ENCODE data around the gene DDX4. TPM values are rescaled to one million over a fixed set of nuclear protein-coding genes. Genes with fewer than 3 reads are reported as not detected.

DDX4 gene
- total and polyA plus RNA-seq, 2 donors (not counting 1 experiment from before 2014, with no cell fraction given): not detected

- Mint-ChIP-seq H3K4me1 (peaks cover 13% of the 10 kb centered on the region), H3K4me3 (no peak overlapping the region), H3K27me3 (no peaks in the 10 kb centered on the region), H3K27ac (no peak overlapping the region), H3K9me3 (ENCODE audit: insufficient read depth) (no peaks in the 10 kb centered on the region)
- POLR2A ChIA-PET: no interaction called here
- no peaks in the 10 kb centered on the region for H3K9me3 ChIP-seq (ENCODE audit: control extremely low read depth in 1 of 3, control insufficient read depth in 2 of 3, insufficient read depth in 1 of 3, low read length in 2 of 3)
- H2AFZ ChIP-seq (ENCODE audit: insufficient read depth, low read depth, low read length, poor library complexity, severe bottlenecking): no peak overlapping the region
- CTCF ChIA-PET: no interaction called here
- DNase-seq: no peak
- H3K4me2 ChIP-seq (replicated peaks; ENCODE audit: low read depth, low read length, poor library complexity, severe bottlenecking): no peak overlapping the region
- WGBS (ENCODE audit: insufficient coverage): 40% methylated on average over 1 of the region's 4 CpGs
- H3K79me2 ChIP-seq (ENCODE audit: control insufficient read depth, insufficient read depth, low read length): no peaks in the 10 kb centered on the region
- no peaks in the 10 kb centered on the region for H3K27me3 ChIP-seq (replicated peaks in 1 of 4; ENCODE audit: control extremely low read depth in 1 of 4, control insufficient read depth in 3 of 4, insufficient read depth in 4 of 4, low read length in 3 of 4)
- H4K20me1 ChIP-seq (ENCODE audit: control insufficient read depth, insufficient read depth, low read length, poor library complexity, severe bottlenecking): no peaks in the 10 kb centered on the region
- no peak for TF ChIP-seq EZH2 (IDR thresholded peaks at IDR 0.05; ENCODE audit: borderline replicate concordance, insufficient read depth, low read depth, low read length, poor library complexity, severe bottlenecking)
- TF ChIP-seq CTCF (IDR thresholded peaks at IDR 0.05): no peak
- no peak for ATAC-seq (ENCODE audit: low read depth)
- no peaks in the 10 kb centered on the region for H3K4me1 ChIP-seq (ENCODE audit: control insufficient read depth in 2 of 2, insufficient read depth in 2 of 2, low read length in 2 of 2)
- no peaks in the 10 kb centered on the region for H3K36me3 ChIP-seq (replicated peaks in 1 of 2; ENCODE audit: control extremely low read depth in 1 of 2, control insufficient read depth in 1 of 2, extremely low read depth in 1 of 2, insufficient read depth in 2 of 2, low read length in 1 of 2)
- intact Hi-C loops (cut with micrococcal nuclease): no loop called here
- H3K27ac ChIP-seq (ENCODE audit: low read length in 2 of 2): no peak overlapping the region
- H3K9ac ChIP-seq (ENCODE audit: low read length): no peak overlapping the region
- no peak overlapping the region for H3K4me3 ChIP-seq (ENCODE audit: control extremely low read depth in 1 of 5, extremely low read depth in 1 of 5, insufficient read depth in 1 of 5, low read depth in 2 of 5, low read length in 4 of 5)
These were observed 13.6 kb upstream of the DDX4 start for GRCh38 chr5:55724281-55724680.

DNA sequence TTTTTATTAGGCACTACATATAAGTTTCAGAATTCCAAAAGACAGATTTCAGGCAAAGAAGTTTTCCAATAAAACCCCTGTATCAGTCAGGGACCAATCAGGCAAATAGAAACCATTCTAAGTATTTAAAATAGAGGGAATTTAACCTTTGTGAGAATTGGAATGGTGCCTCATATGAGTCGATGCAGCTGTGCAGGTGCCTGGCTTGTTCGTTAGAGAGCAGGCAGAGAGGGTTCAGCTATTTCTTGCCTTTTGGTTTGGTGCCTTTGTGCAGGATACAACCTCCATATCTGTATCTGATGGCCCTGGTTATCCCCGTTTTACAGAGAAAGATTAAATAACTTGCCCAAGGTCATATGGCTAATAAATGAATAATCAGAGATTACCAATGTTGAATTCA, 6.0 kb upstream of the DDX4 start:
- H3K27me3 ChIP-seq (replicated peaks in 1 of 4; ENCODE audit: control extremely low read depth in 1 of 4, control insufficient read depth in 3 of 4, insufficient read depth in 4 of 4, low read length in 3 of 4): no peaks in the 10 kb centered on the region
- H3K27me3 Mint-ChIP-seq: no peaks in the 10 kb centered on the region
- TF ChIP-seq EZH2 (IDR thresholded peaks at IDR 0.05; ENCODE audit: borderline replicate concordance, insufficient read depth, low read depth, low read length, poor library complexity, severe bottlenecking) (no peak), CTCF (IDR thresholded peaks at IDR 0.05) (no peak)
- H3K4me2 ChIP-seq (replicated peaks; ENCODE audit: low read depth, low read length, poor library complexity, severe bottlenecking): no peak overlapping the region
- no peak overlapping the region for H3K27ac Mint-ChIP-seq
- no peaks in the 10 kb centered on the region for H3K9me3 Mint-ChIP-seq (ENCODE audit: insufficient read depth)
- H4K20me1 ChIP-seq (ENCODE audit: control insufficient read depth, insufficient read depth, low read length, poor library complexity, severe bottlenecking): no peaks in the 10 kb centered on the region
- ATAC-seq (ENCODE audit: low read depth) (no peak), DNase-seq (no peak)
- ChIA-PET CTCF (no interaction called here), POLR2A (no interaction called here)
- WGBS (ENCODE audit: insufficient coverage): 100% methylated on average over 2 of the region's 3 CpGs
- peaks cover 0 to 3% (median 0%) of the 10 kb centered on the region in 3 donors for H3K9me3 ChIP-seq (ENCODE audit: control extremely low read depth in 1 of 3, control insufficient read depth in 2 of 3, insufficient read depth in 1 of 3, low read length in 2 of 3)
- H3K4me3 ChIP-seq (ENCODE audit: control extremely low read depth in 1 of 5, extremely low read depth in 1 of 5, insufficient read depth in 1 of 5, low read depth in 2 of 5, low read length in 4 of 5): no peak overlapping the region
- no peaks in the 10 kb centered on the region for H3K36me3 ChIP-seq (replicated peaks in 1 of 2; ENCODE audit: control extremely low read depth in 1 of 2, control insufficient read depth in 1 of 2, extremely low read depth in 1 of 2, insufficient read depth in 2 of 2, low read length in 1 of 2)
- intact Hi-C loops (cut with micrococcal nuclease): no loop called here
- H3K27ac ChIP-seq (ENCODE audit: low read length in 2 of 2): no peak overlapping the region
- H2AFZ ChIP-seq (ENCODE audit: insufficient read depth, low read depth, low read length, poor library complexity, severe bottlenecking): no peak overlapping the region
- no peak overlapping the region for H3K4me3 Mint-ChIP-seq
- no peaks in the 10 kb centered on the region for H3K4me1 Mint-ChIP-seq
- H3K4me1 ChIP-seq (ENCODE audit: control insufficient read depth in 2 of 2, insufficient read depth in 2 of 2, low read length in 2 of 2): no peaks in the 10 kb centered on the region
- H3K9ac ChIP-seq (ENCODE audit: low read length): no peak overlapping the region
- no peaks in the 10 kb centered on the region for H3K79me2 ChIP-seq (ENCODE audit: control insufficient read depth, insufficient read depth, low read length)

Measured in B cell (primary cell).